Endothelial cell of umbilical vein (primary cell): ENCODE measurements around the gene FAM50A. TPM values are rescaled to one million over a fixed set of nuclear protein-coding genes. Genes with fewer than 3 reads are reported as not detected.

Experiments
- BruUV-seq: library from RNA; stranded (reverse); fragments of 400-500 nt; replicated peaks from 2 replicates; lab custom pipeline; 2021; lab: Mats Ljungman, UMichigan
- CTCF ChIA-PET: fragments of 300-600, 350-600 bp; sonication (Branson Sonifier 250); formaldehyde crosslinking; loops from one replicate; lab custom pipeline; 2021; ENCODE audit warnings: antibody characterized with exemption, inconsistent platforms; lab: Charles Lee
- POLR2A ChIA-PET: fragments of 300-600, 350-600 bp; sonication (Branson Sonifier 250); formaldehyde crosslinking; loops from one replicate; lab custom pipeline; 2021; ENCODE audit warnings: antibody characterized with exemption, inconsistent platforms; lab: Charles Lee
- DNase-seq: peaks from one replicate; pipeline ENCODE4 v3.0.0-alpha.2; 2011; ENCODE audit warnings: low read depth, low spot score
- FAIRE-seq: peaks from 2 replicates; lab custom pipeline; 2011; peaks lifted over from hg19 to GRCh38; lab: Jason Lieb, UNC
- H2AFZ ChIP-seq: 2 replicates; pipeline ENCODE4 v1.6.0; 2012; ENCODE audit warnings: low read depth, low read length, control low read depth, inconsistent platforms
- H3K27ac ChIP-seq: 2 replicates; pipeline ENCODE4 v1.5.1; 2011; ENCODE audit warnings: low read depth, mild to moderate bottlenecking, control low read depth, low read length, moderate library complexity; ENCODE audit not compliant: insufficient read depth
- H3K27me3 ChIP-seq, 2 experiments: 2 replicates each; pipeline versions ENCODE4 v1.6.0 to v1.6.1; 2011; ENCODE audit warnings: low read length in 2 of 2, mixed read lengths in 1 of 2; ENCODE audit not compliant: control insufficient read depth in 2 of 2, insufficient read depth in 2 of 2
- H3K36me3 ChIP-seq, 2 experiments: 2 replicates in 1 of 2; 3 replicates in 1 of 2; pipeline ENCODE4 v1.5.1; 2011; ENCODE audit warnings: low read length in 2 of 2, mild to moderate bottlenecking in 1 of 2, moderate library complexity in 1 of 2; ENCODE audit not compliant: control insufficient read depth in 2 of 2, insufficient read depth in 2 of 2; ENCODE audit errors: extremely low read depth in 1 of 2
- H3K4me1 ChIP-seq: 3 replicates; pipeline ENCODE4 v1.5.1; 2011; ENCODE audit warnings: mild to moderate bottlenecking, low read length; ENCODE audit not compliant: control insufficient read depth, insufficient read depth; ENCODE audit errors: extremely low read depth
- H3K4me2 ChIP-seq: 2 replicates; pipeline ENCODE4 v1.6.1; 2011; ENCODE audit warnings: low read length, control low read depth, mixed read lengths; ENCODE audit not compliant: insufficient read depth
- H3K4me3 ChIP-seq, 3 experiments: fragments of 200-600 bp in 1 of 3; sonication (generic), shearing (Covaris generic) in 1 of 3; replicated peaks in 1 of 3; 2 replicates each; pipeline ENCODE4 v1.5.1; 2011 to 2016; ENCODE audit warnings: control low read depth in 3 of 3, low read length in 3 of 3, mild to moderate bottlenecking in 2 of 3, inconsistent platforms in 1 of 3, low read depth in 1 of 3, moderate library complexity in 1 of 3; ENCODE audit not compliant: insufficient read depth in 1 of 3
- H3K79me2 ChIP-seq: 2 replicates; pipeline ENCODE4 v1.6.0; 2012; ENCODE audit warnings: low read length, inconsistent platforms; ENCODE audit not compliant: control insufficient read depth, insufficient read depth
- H3K9ac ChIP-seq: replicated peaks from 2 replicates; pipeline ENCODE3; 2011; ENCODE audit warnings: low read length, control low read depth; ENCODE audit not compliant: insufficient read depth; ENCODE audit errors: extremely low read depth
- H3K9me1 ChIP-seq: replicated peaks from 3 replicates; pipeline ENCODE4 v1.6.0; 2011; ENCODE audit warnings: mild to moderate bottlenecking, low read length; ENCODE audit not compliant: control insufficient read depth, insufficient read depth; ENCODE audit errors: extremely low read depth
- H3K9me3 ChIP-seq: replicated peaks from 2 replicates; pipeline ENCODE4 v1.5.1; 2012; ENCODE audit warnings: low read length, inconsistent platforms; ENCODE audit not compliant: control insufficient read depth, insufficient read depth
- H4K20me1 ChIP-seq: replicated peaks from 2 replicates; pipeline ENCODE3; 2011; ENCODE audit warnings: mild to moderate bottlenecking, low read length; ENCODE audit not compliant: control insufficient read depth, insufficient read depth; ENCODE audit errors: extremely low read depth
- CTCF ChIP-seq, 2 donors: IDR thresholded peaks; 1 replicate in 1 of 2; 2 replicates in 1 of 2; pipeline ENCODE4 v1.5.1; 2011; ENCODE audit warnings: low read length in 2 of 2, mild to moderate bottlenecking in 2 of 2, moderate library complexity in 2 of 2, control low read depth in 1 of 2, inconsistent platforms in 1 of 2, low read depth in 1 of 2; ENCODE audit not compliant: insufficient read depth in 1 of 2; ENCODE audit errors: extremely low read depth in 1 of 2
- EZH2 ChIP-seq: IDR thresholded peaks from 2 replicates; pipeline ENCODE4 v1.6.1; 2012; ENCODE audit warnings: borderline replicate concordance, low read depth, mild to moderate bottlenecking, moderate library complexity, low read length, inconsistent platforms; ENCODE audit not compliant: severe bottlenecking
- FOS ChIP-seq: IDR thresholded peaks from 2 replicates; pipeline ENCODE4 v1.6.1; 2011; ENCODE audit warnings: mild to moderate bottlenecking, low read length, moderate library complexity, borderline replicate concordance; ENCODE audit not compliant: insufficient read depth
- GATA2 ChIP-seq: IDR thresholded peaks from 2 replicates; pipeline ENCODE4 v1.7.0; 2011; ENCODE audit warnings: low read depth, mild to moderate bottlenecking, moderate library complexity, mixed read lengths, low read length; ENCODE audit not compliant: insufficient read length, insufficient read depth
- JUN ChIP-seq: IDR thresholded peaks from 2 replicates; pipeline ENCODE4 v1.6.1; 2011; ENCODE audit warnings: borderline replicate concordance, low read depth; ENCODE audit not compliant: insufficient read length, insufficient read depth
- MAX ChIP-seq: IDR thresholded peaks from 2 replicates; pipeline ENCODE4 v1.6.1; 2011; ENCODE audit not compliant: insufficient read depth, insufficient read length
- MYC ChIP-seq: IDR thresholded peaks from one replicate; pipeline ENCODE4 v1.6.1; 2011; ENCODE audit warnings: mild to moderate bottlenecking, low read depth, low read length
- POLR2A ChIP-seq: IDR thresholded peaks from 2 replicates; pipeline ENCODE4 v1.6.1; 2012; ENCODE audit warnings: low read depth, mild to moderate bottlenecking, control low read depth, low read length
- POLR2AphosphoS5 ChIP-seq: IDR thresholded peaks from 2 replicates; pipeline ENCODE4 v1.6.1; 2012; ENCODE audit warnings: low read depth, mild to moderate bottlenecking, control low read depth, low read length, moderate library complexity; ENCODE audit not compliant: insufficient read depth
- dilution Hi-C: fragments of 300-500 bp; cut with MboI; formaldehyde crosslinking; loops from one replicate; pipeline ENCODE4 v1.15.0; 2019; ENCODE audit warnings: low sequenced_read_pairs; ENCODE audit not compliant: extremely low pct_ligation_motif_present
- intact Hi-C: fragments of 100-400 bp; cut with micrococcal nuclease; formaldehyde crosslinking; loops from one replicate; pipeline ENCODE4 v1.10.0; 2022
- polyA plus RNA-seq, 4 experiments: library from polyadenylated mRNA; depleted of rRNA in 3 of 4; stranded (reverse) in 3 of 4; unstranded in 1 of 4; fragments of >200 nt; gene quantifications; 2 replicates each; pipeline versions ENCODE4 v1.2.1 to v1.2.3, GENCODE V29; 2011 to 2012; ENCODE audit warnings: missing spikeins in 1 of 4
- total RNA-seq: library from RNA; stranded (reverse); gene quantifications from 2 replicates; pipeline ENCODE4 v1.2.3, GENCODE V29; 2021

Gene FAM50A
- total and polyA plus RNA-seq, 2 donors (not counting 3 experiments of a cell fraction or from before 2014, with no cell fraction given): 75.9 to 123 TPM

- Histone ChIP-seq H3K27ac (peak overlapping the region; percentile 41), H3K4me3 (peak overlapping the region; percentile 39 to 56 (median 48)), H3K9me1 (no peaks in the 10 kb centered on the region), H3K27me3 (no peaks in the 10 kb centered on the region), H3K79me2 (no peaks in the 10 kb centered on the region), H2AFZ (peak overlapping the region; percentile 18), H3K9ac (peak overlapping the region; percentile 47), H3K36me3 (peaks cover 0 to 3% of the 10 kb centered on the region in 2 experiments), H3K9me3 (no peaks in the 10 kb centered on the region), H4K20me1 (no peaks in the 10 kb centered on the region), H3K4me1 (peaks cover 9% of the 10 kb centered on the region), H3K4me2 (peak overlapping the region; percentile 76)
- no peak for FAIRE-seq
- intact Hi-C loops (loop anchor here (2.0 to 5.0 kb wide), 3 partner anchors 19 to 39 kb away; partner anchors contain the start of genes FAM3A, FAM50A and PLXNA3), dilution Hi-C loops (no loop called here)
- no TSS peak for BruUV-seq
- TF ChIP-seq POLR2A (no peak), POLR2AphosphoS5 (peak; percentile 12)
- POLR2A ChIA-PET: interaction anchor here (1.0 to 1.1 kb wide), 2 partner anchors 9 to 13 kb away, joined by 3 to 7 read pairs; partner anchors contain the start of gene SLC10A3
- CTCF ChIA-PET: no interaction called here
- DNase-seq: no peak
Measured at GRCh38 chrX:154477891-154478477, 34.0 kb downstream of the FAM50A start.

GRCh38 chrX:154478728-154479622 is 35.0 kb downstream of the FAM50A start, which contains the start of gene LAGE3:
TSS of gene LAGE3 (minus strand) at chrX:154479281. CDS start at chrX:154478915, 366 bp downstream.
- Histone ChIP-seq H3K9me3 (no peaks in the 10 kb centered on the region), H4K20me1 (no peaks in the 10 kb centered on the region), H3K27me3 (no peaks in the 10 kb centered on the region), H3K79me2 (no peaks in the 10 kb centered on the region), H3K9me1 (no peaks in the 10 kb centered on the region), H3K4me3 (peak within 1 kb of the TSS; percentile 39 to 56 (median 48)), H3K36me3 (no peaks in the 10 kb centered on the region), H3K4me2 (peak within 1 kb of the TSS; percentile 76), H3K4me1 (peaks cover 9% of the 10 kb centered on the region), H2AFZ (peak within 1 kb of the TSS; percentile 76), H3K27ac (peak within 1 kb of the TSS; percentile 41), H3K9ac (peak within 1 kb of the TSS; percentile 47)
- DNase-seq: peak; percentile 92
- intact Hi-C loops: loop anchor here (2.0 to 5.0 kb wide), 3 partner anchors 20 to 38 kb away; partner anchors contain the start of genes FAM3A, FAM50A and PLXNA3
- dilution Hi-C loops: no loop called here
- ChIA-PET POLR2A (interaction anchor here (0.7 to 1.1 kb wide), 3 partner anchors 8 to 57 kb away, joined by 3 to 7 read pairs (median 7); partner anchors contain the start of gene SLC10A3), CTCF (no interaction called here)
- no TSS peak for BruUV-seq
- TF ChIP-seq POLR2AphosphoS5: peak; percentile 58
- TF ChIP-seq MYC: no peak
- TF ChIP-seq JUN: no peak
- no peak for TF ChIP-seq EZH2
- TF ChIP-seq POLR2A: peak; percentile 25
- no peak for TF ChIP-seq CTCF (IDR thresholded peaks at IDR 0.05; ENCODE audit: extremely low read depth in 1 of 2, insufficient read depth in 1 of 2, low read depth in 1 of 2, low read length in 2 of 2)
- TF ChIP-seq MAX: peak; percentile 47
- no peak for TF ChIP-seq GATA2
- no peak for TF ChIP-seq FOS
- peak; percentile 84 for FAIRE-seq
